IPS-15b (cell line): ENCODE results near the gene MRLN.
A peak's percentile ranks its signal among the peaks of the same experiment; 100 is the strongest.

ENCODE experiments used
- H3K27me3 ChIP-seq: one replicate; pipeline ENCODE4 v1.6.1; 2013; ENCODE audit warnings: low read length; ENCODE audit not compliant: control insufficient read depth, insufficient read depth
- H3K36me3 ChIP-seq: one replicate; pipeline ENCODE4 v1.6.1; 2013; ENCODE audit warnings: low read length; ENCODE audit not compliant: control insufficient read depth, insufficient read depth
- H3K4me1 ChIP-seq: one replicate; pipeline ENCODE4 v1.6.1; 2013; ENCODE audit warnings: mild to moderate bottlenecking, low read length; ENCODE audit not compliant: control insufficient read depth, insufficient read depth
- H3K4me3 ChIP-seq: one replicate; pipeline ENCODE4 v1.5.1; 2013; ENCODE audit warnings: low read depth, low read length
- H3K9ac ChIP-seq: one replicate; pipeline ENCODE4 v1.6.1; 2013; ENCODE audit warnings: low read depth, mild to moderate bottlenecking, low read length
- H3K9me3 ChIP-seq: one replicate; pipeline ENCODE4 v1.6.1; 2013; ENCODE audit warnings: mild to moderate bottlenecking, low read length; ENCODE audit not compliant: control insufficient read depth, insufficient read depth

MRLN gene

DNA sequence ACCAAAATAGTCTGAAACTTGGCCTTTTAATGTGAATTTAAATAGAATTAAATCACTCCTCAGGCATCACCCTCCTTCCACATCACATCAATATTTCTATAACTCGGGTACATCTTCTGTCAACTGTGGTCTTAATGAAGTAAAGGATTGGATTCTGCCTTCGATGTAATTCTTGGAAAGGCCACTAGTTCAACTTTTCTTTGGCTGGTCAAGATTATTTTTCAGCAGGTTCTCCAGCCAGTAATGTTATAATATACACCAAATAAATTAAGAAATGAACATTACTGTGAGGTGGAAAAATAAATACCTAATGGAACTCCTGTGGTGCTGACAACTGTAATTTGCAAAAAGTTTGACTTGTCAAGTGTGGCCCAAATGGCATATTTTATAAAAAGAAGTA, 33.9 kb downstream of the MRLN start:
- no peaks in the 10 kb centered on the region for H3K4me1 ChIP-seq
- H3K9me3 ChIP-seq: no peaks in the 10 kb centered on the region
- no peak overlapping the region for H3K4me3 ChIP-seq
- no peak overlapping the region for H3K9ac ChIP-seq
- no peaks in the 10 kb centered on the region for H3K27me3 ChIP-seq
- H3K36me3 ChIP-seq: no peaks in the 10 kb centered on the region

GRCh38 chr10:59718257-59718656, 35.0 kb downstream of the MRLN start:
- Histone ChIP-seq H3K9ac (no peak overlapping the region), H3K36me3 (no peaks in the 10 kb centered on the region), H3K9me3 (no peaks in the 10 kb centered on the region), H3K4me3 (no peak overlapping the region), H3K4me1 (no peaks in the 10 kb centered on the region), H3K27me3 (no peaks in the 10 kb centered on the region)

DNA sequence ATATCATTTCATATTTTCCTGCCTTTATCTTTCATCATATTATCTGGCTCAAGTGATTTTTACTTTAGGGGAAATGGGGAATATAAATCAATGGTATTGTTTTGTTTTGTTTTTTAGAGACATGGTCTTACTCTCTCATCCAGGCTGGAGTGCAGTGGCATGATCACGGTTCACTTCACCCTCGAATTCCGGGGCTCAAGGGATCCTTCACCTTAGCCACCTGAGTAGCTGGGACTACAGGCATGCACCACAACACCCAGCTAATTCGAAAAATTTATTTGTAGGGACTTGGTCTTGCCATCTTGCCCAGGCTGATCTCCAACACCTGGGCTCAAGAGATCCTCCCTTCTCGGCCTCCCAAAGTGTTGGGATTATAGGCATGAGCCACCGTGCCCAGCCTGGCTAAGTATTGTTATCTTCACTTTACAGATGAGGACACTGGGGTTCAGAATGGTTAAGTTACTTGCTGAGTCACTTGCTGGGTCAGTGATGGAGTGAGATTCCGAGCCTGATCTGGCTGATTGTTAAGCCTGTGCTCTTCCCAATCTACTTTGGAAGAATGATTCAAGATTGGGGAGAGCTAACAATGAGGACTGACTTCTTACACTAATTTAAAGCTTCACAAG, 39.9 kb downstream of the MRLN start:
- Histone ChIP-seq H3K4me1 (peaks cover 2% of the 10 kb centered on the region), H3K9ac (no peak overlapping the region), H3K4me3 (no peak overlapping the region), H3K27me3 (peaks cover 9% of the 10 kb centered on the region), H3K9me3 (no peaks in the 10 kb centered on the region), H3K36me3 (no peaks in the 10 kb centered on the region)

DNA sequence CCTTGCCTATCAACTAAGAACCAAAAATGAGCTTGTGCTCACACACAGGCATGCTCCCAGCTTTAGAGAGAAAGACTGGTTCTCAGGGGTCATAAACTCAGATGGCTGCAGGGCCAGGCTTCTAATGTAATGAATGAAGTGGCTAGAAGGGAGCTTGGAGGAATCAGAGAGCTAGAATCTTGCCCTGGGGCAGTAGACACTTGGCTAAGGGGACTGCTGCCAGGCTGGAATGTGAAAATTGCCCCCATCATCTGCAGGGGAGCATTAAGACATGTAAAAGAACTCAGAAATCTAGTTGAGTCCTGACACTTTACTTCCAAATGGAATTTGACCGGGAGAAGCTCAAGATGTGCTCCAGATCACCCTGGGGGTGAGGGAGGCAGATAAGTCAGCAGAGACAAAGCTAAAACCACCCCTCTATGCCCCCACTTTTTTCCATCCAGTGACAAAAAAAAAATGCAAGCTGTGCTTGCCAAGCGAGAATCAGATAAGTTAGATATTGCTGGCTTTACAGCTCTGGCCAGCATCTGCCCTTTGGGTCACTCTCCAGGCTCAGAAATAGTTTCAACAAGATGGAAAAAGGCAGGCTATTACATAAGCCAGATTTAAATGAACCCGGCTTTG, 41.3 kb downstream of the MRLN start:
- H3K36me3 ChIP-seq: no peaks in the 10 kb centered on the region
- H3K4me1 ChIP-seq: peaks cover 8% of the 10 kb centered on the region
- no peak overlapping the region for H3K9ac ChIP-seq
- H3K4me3 ChIP-seq: no peak overlapping the region
- peaks cover 9% of the 10 kb centered on the region for H3K27me3 ChIP-seq
- H3K9me3 ChIP-seq: no peaks in the 10 kb centered on the region

DNA sequence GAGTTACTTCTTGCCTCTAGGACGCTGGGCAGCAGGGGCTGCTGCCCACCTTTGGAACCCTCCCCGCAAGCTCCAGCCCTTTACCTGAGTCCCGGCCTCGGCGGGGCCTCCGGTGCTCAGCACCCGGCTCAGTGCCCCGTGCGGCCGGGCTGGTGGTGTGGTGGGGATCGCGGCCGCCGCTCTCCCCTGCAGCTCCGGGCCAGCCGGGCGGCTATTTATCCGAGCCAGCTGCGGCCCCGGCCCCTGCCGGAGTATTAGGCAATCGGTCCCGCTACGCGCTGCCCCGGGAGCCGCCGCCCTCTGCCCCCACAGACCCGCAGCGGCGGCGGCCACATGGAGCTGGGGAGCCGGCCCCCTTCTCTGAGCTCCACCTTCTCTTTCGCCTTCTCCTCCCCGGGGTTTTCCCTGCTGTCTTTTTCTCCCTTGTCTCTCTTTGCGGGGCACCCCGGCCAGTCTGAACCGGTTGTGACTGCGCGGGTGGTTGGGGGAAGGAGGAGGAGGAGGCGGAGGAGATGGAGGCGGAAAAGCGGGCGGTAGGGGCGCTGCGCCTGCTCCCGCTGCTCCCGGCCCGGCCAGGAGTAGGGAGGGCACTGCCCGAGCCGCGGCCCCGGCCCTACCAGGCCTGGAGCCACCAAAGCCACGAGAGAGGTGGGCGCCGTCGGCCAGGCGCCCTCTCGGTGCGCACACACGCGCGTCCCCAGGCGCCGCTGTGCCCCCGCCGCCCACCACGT, 43.7 kb downstream of the MRLN start, which contains the start of gene SLC16A9:
SLC16A9 (minus strand) TSS at position 456 of the 731 bp plus-strand sequence. CDS start 25,559 bp downstream, outside the sequence.
- Histone ChIP-seq H3K9me3 (no peaks in the 10 kb centered on the region), H3K36me3 (no peaks in the 10 kb centered on the region), H3K4me3 (peak within 1 kb of the TSS; percentile 71), H3K9ac (peak within 1 kb of the TSS; percentile 92), H3K4me1 (peaks cover 22% of the 10 kb centered on the region), H3K27me3 (peaks cover 9% of the 10 kb centered on the region)

- no peaks in the 10 kb centered on the region for H3K9me3 ChIP-seq
- H3K4me3 ChIP-seq: peak overlapping the region; percentile 71
- peaks cover 22% of the 10 kb centered on the region for H3K4me1 ChIP-seq
- peak overlapping the region; percentile 92 for H3K9ac ChIP-seq
- peaks cover 9% of the 10 kb centered on the region for H3K27me3 ChIP-seq
- H3K36me3 ChIP-seq: no peaks in the 10 kb centered on the region
These were observed 44.4 kb downstream of the MRLN start for GRCh38 chr10:59708816-59709394.

DNA sequence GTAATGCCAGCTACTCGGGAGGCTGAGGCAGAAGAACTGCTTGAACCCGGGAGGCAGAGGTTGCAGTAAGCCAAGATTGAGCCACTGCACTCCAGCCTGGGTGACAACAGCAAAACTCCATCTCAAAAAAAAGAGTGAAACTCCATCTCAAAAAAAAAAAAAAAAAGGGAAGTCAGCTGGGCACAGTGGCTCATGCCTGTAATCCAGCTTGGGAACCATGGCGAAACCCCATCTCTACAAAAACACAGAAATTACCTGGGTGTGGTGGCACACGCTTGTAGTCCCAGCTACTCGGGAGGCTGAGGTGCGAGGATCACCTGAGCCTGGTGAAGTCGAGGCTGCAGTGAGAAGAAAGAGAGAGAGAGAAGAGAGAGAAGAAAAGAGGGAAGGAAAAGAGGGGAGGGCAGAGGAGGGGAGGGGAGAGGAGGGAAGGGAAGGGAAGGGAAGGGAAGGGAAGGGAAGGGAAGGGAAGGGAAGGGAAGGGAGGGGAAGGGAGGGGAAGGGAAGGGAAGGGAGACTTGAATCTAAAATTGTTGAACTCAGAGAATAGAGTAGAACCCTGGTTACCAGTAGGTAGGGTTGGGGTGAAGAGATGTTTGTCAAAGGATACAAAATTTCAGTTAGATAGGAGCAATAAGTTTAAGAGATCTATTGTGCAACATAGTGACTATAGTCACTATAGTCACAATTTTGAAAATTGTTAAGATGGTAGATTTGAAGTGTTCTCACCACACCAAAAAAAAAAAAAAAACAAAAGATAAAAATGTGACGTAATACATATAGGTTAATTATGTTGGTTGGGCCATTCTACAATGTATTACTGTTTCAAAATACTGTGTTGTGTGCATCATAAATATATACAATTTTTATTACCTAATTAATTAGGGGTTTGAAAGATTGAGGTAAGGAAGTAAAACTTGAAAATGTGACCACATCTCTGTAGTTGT, 46.1 kb downstream of the MRLN start:
- peak overlapping the region; percentile 71 for H3K4me3 ChIP-seq
- H3K4me1 ChIP-seq: peaks cover 22% of the 10 kb centered on the region

DNA sequence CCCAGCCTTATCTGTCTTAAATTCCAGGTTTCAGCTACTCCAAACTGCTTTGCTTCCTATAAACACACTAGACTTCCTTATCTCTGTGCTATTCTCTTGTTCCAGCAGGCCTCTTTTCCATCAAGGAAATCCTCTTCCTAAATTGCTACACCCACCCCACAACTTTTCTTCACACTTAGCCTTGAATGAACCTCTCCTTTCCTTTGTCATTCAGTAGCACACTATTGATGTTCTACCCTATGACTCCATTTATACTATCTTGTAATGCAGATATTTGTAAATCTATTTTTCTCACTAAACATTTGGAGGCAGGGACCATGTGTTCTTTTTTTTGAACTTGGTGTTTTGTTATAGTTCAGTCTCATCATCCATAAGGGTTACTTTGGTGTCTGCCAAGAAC, 47.3 kb downstream of the MRLN start:
- Histone ChIP-seq H3K9me3 (no peaks in the 10 kb centered on the region), H3K27me3 (peaks cover 2% of the 10 kb centered on the region), H3K9ac (no peak overlapping the region), H3K36me3 (no peaks in the 10 kb centered on the region), H3K4me1 (peaks cover 20% of the 10 kb centered on the region), H3K4me3 (no peak overlapping the region)

More for the DNA sequence above, 46.1 kb downstream of the MRLN start:
- no peaks in the 10 kb centered on the region for H3K9me3 ChIP-seq
- no peak overlapping the region for H3K9ac ChIP-seq
- H3K36me3 ChIP-seq: no peaks in the 10 kb centered on the region
- peaks cover 8% of the 10 kb centered on the region for H3K27me3 ChIP-seq

GRCh38 chr10:59704630-59705029, 48.6 kb downstream of the MRLN start:
- Histone ChIP-seq H3K9ac (no peak overlapping the region), H3K4me3 (no peak overlapping the region), H3K9me3 (no peaks in the 10 kb centered on the region), H3K4me1 (peaks cover 20% of the 10 kb centered on the region), H3K36me3 (no peaks in the 10 kb centered on the region), H3K27me3 (no peaks in the 10 kb centered on the region)

GRCh38 chr10:59702347-59702746, 50.9 kb downstream of the MRLN start:
- Histone ChIP-seq H3K27me3 (no peaks in the 10 kb centered on the region), H3K9ac (no peak overlapping the region), H3K4me1 (peaks cover 14% of the 10 kb centered on the region), H3K36me3 (no peaks in the 10 kb centered on the region), H3K9me3 (no peaks in the 10 kb centered on the region), H3K4me3 (no peak overlapping the region)

DNA sequence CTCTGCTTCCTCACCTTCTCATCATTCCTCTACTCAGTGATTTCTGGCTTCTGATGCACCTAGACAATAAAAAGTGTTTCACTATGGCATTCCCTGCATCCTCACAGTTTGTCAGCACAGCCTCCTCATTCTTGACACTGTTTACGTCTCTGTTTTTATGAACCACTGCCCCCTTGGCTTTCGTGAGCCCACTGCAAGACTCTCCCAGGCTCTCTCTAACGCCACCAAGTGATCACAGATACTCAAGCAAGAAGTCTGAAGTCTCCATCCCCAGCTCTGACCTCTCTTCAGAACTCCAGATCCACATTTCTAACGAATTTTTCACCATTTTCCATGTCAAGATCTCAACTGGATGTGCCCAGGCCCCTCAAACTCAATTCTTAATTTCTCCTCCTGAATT, 52.5 kb downstream of the MRLN start:
- H3K4me3 ChIP-seq: no peak overlapping the region
- no peaks in the 10 kb centered on the region for H3K36me3 ChIP-seq

More for the DNA sequence above, 52.5 kb downstream of the MRLN start:
- H3K9ac ChIP-seq: no peak overlapping the region
- no peaks in the 10 kb centered on the region for H3K27me3 ChIP-seq
- H3K9me3 ChIP-seq: no peaks in the 10 kb centered on the region
- H3K4me1 ChIP-seq: peaks cover 8% of the 10 kb centered on the region
